ENCODE measurements around the gene AARSD1. TPM values are rescaled to one million over a fixed set of nuclear protein-coding genes. Genes with fewer than 3 reads are reported as not detected.
A peak's percentile ranks its signal among the peaks of the same experiment; 100 is the strongest.
"Not testable (repeated sequence)": the region's sequence is repeated elsewhere in the genome, so short reads cannot be mapped to it uniquely, and the experiment has no call there.

AARSD1 gene
- total RNA-seq, 1 experiment from 2014 or later = 69.0 TPM

- Mint-ChIP-seq H3K4me3 (ENCODE audit: unreplicated experiment) (no peak overlapping the region), H3K4me1 (ENCODE audit: low read depth, unreplicated experiment) (no peaks in the 10 kb centered on the region), H3K27ac (ENCODE audit: unreplicated experiment) (no peak overlapping the region), H3K9me3 (ENCODE audit: unreplicated experiment) (no peaks in the 10 kb centered on the region), H3K27me3 (ENCODE audit: insufficient read depth, unreplicated experiment) (no peaks in the 10 kb centered on the region), H3K36me3 (ENCODE audit: insufficient read depth, unreplicated experiment) (peaks cover 5% of the 10 kb centered on the region)
- no peak for TF ChIP-seq CTCF (IDR thresholded peaks at IDR 0.05; ENCODE audit: insufficient read depth in 1 of 2, low read depth in 1 of 2, low read length in 1 of 2, severe bottlenecking in 1 of 2, unreplicated experiment in 1 of 2)
- H3K27me3 ChIP-seq (replicated peaks; ENCODE audit: control insufficient read depth, insufficient read depth, low read length) = no peaks in the 10 kb centered on the region
- no peak overlapping the region for H3K4me3 ChIP-seq (ENCODE audit: low read depth, low read length)
- BruUV-seq (replicated peaks) = no TSS peak
- CTCF ChIA-PET = interaction anchor here (2.0 kb wide), 1 partner anchor 9 kb away, joined by 7 read pairs; no protein-coding TSS in a partner anchor
- intact Hi-C loops (cut with micrococcal nuclease; ENCODE audit: unreplicated experiment) = no loop called here
- POLR2A ChIA-PET = interaction anchor here (0.5 kb wide), 1 partner anchor 198 kb away, joined by 3 read pairs; no protein-coding TSS in a partner anchor
- no peaks in the 10 kb centered on the region for H3K36me3 ChIP-seq (ENCODE audit: control insufficient read depth, insufficient read depth, low read length)
- H3K4me1 ChIP-seq = peaks cover 8% of the 10 kb centered on the region
- no peaks in the 10 kb centered on the region for H3K9me3 ChIP-seq
- DNase-seq = peak; percentile 13 to 53
These were observed 44.0 kb downstream of the AARSD1 start for GRCh38 chr17:42920106-42920900.

- H3K9me3 ChIP-seq; H3K4me3 ChIP-seq (ENCODE audit: low read depth, low read length); H3K4me1 ChIP-seq; H3K27me3 ChIP-seq (replicated peaks; ENCODE audit: control insufficient read depth, insufficient read depth, low read length); H3K27me3 Mint-ChIP-seq (ENCODE audit: insufficient read depth, unreplicated experiment); H3K36me3 Mint-ChIP-seq (ENCODE audit: insufficient read depth, unreplicated experiment); intact Hi-C loops (cut with micrococcal nuclease; ENCODE audit: unreplicated experiment); H3K4me3 Mint-ChIP-seq (ENCODE audit: unreplicated experiment); H3K27ac Mint-ChIP-seq (ENCODE audit: unreplicated experiment); H3K4me1 Mint-ChIP-seq (ENCODE audit: low read depth, unreplicated experiment); DNase-seq; BruUV-seq (replicated peaks); H3K36me3 ChIP-seq (ENCODE audit: control insufficient read depth, insufficient read depth, low read length); H3K9me3 Mint-ChIP-seq (ENCODE audit: unreplicated experiment): not testable (repeated sequence)
- ChIA-PET POLR2A (interaction anchor here (0.7 kb wide), 1 partner anchor 10 kb away, joined by 3 read pairs; no protein-coding TSS in a partner anchor), CTCF (interaction anchor here (0.6 to 2.0 kb wide), 4 partner anchors 10 to 37 kb away, joined by 3 to 7 read pairs (median 4); no protein-coding TSS in a partner anchor)
These were observed 44.7 kb downstream of the AARSD1 start for GRCh38 chr17:42919522-42920077.

- ChIA-PET POLR2A (interaction anchor here (0.7 kb wide), 1 partner anchor 10 kb away, joined by 3 read pairs; no protein-coding TSS in a partner anchor), CTCF (interaction anchor here (0.6 to 2.0 kb wide), 4 partner anchors 10 to 36 kb away, joined by 3 to 7 read pairs (median 4); no protein-coding TSS in a partner anchor)
- Histone ChIP-seq H3K9me3 (no peaks in the 10 kb centered on the region), H3K27me3 (replicated peaks; ENCODE audit: control insufficient read depth, insufficient read depth, low read length) (no peaks in the 10 kb centered on the region), H3K4me1 (peaks cover 12% of the 10 kb centered on the region), H3K4me3 (ENCODE audit: low read depth, low read length) (no peak overlapping the region), H3K36me3 (ENCODE audit: control insufficient read depth, insufficient read depth, low read length) (no peaks in the 10 kb centered on the region)
- BruUV-seq (replicated peaks) = no TSS peak
- TF ChIP-seq CTCF (IDR thresholded peaks at IDR 0.05; ENCODE audit: insufficient read depth in 1 of 2, low read depth in 1 of 2, low read length in 1 of 2, severe bottlenecking in 1 of 2, unreplicated experiment in 1 of 2) = no peak
- H3K4me1 Mint-ChIP-seq (ENCODE audit: low read depth, unreplicated experiment) = no peaks in the 10 kb centered on the region
- H3K9me3 Mint-ChIP-seq (ENCODE audit: unreplicated experiment) = no peaks in the 10 kb centered on the region
- DNase-seq = peak in 1 of 2 experiments; percentile 23
- no peaks in the 10 kb centered on the region for H3K27me3 Mint-ChIP-seq (ENCODE audit: insufficient read depth, unreplicated experiment)
- H3K27ac Mint-ChIP-seq (ENCODE audit: unreplicated experiment) = no peak overlapping the region
- intact Hi-C loops (cut with micrococcal nuclease; ENCODE audit: unreplicated experiment) = no loop called here
- peaks cover 5% of the 10 kb centered on the region for H3K36me3 Mint-ChIP-seq (ENCODE audit: insufficient read depth, unreplicated experiment)
- H3K4me3 Mint-ChIP-seq (ENCODE audit: unreplicated experiment) = no peak overlapping the region
These were observed 45.2 kb downstream of the AARSD1 start for GRCh38 chr17:42918902-42919521.
